ENCODE results near the gene FAM110A.
A peak's percentile ranks its signal among the peaks of the same experiment; 100 is the strongest.

The FAM110A gene

GRCh38 chr20:831251-831650, 2.3 kb upstream of the FAM110A start:
- no peaks in the 10 kb centered on the region for H3K36me3 ChIP-seq (ENCODE audit: control insufficient read depth in 1 of 2, insufficient read depth in 2 of 2, low read length in 2 of 2)
- no peak overlapping the region for H3K9ac ChIP-seq (ENCODE audit: low read depth in 1 of 2, low read length in 2 of 2)
- H3K27ac ChIP-seq (ENCODE audit: low read depth, low read length), result no peak overlapping the region
- H3K9me3 ChIP-seq (ENCODE audit: control insufficient read depth in 1 of 2, low read length in 2 of 2), result no peaks in the 10 kb centered on the region
- H3K27me3 ChIP-seq (ENCODE audit: control insufficient read depth in 1 of 2, insufficient read depth in 2 of 2, low read length in 2 of 2), result no peaks in the 10 kb centered on the region
- peaks cover 38 to 54% of the 10 kb centered on the region in 2 donors for H3K4me1 ChIP-seq (ENCODE audit: control insufficient read depth in 1 of 2, insufficient read depth in 2 of 2, low read length in 2 of 2)
- H3K4me3 ChIP-seq (ENCODE audit: low read depth in 1 of 2, low read length in 2 of 2), result no peak overlapping the region

GRCh38 chr20:831956-832355, 1.6 kb upstream of the FAM110A start:
- H3K36me3 ChIP-seq (ENCODE audit: control insufficient read depth in 1 of 2, insufficient read depth in 2 of 2, low read length in 2 of 2), result no peaks in the 10 kb centered on the region
- no peak overlapping the region for H3K4me3 ChIP-seq (ENCODE audit: low read depth in 1 of 2, low read length in 2 of 2)
- H3K27me3 ChIP-seq (ENCODE audit: control insufficient read depth in 1 of 2, insufficient read depth in 2 of 2, low read length in 2 of 2), result no peaks in the 10 kb centered on the region
- H3K27ac ChIP-seq (ENCODE audit: low read depth, low read length), result no peak overlapping the region
- H3K9me3 ChIP-seq (ENCODE audit: control insufficient read depth in 1 of 2, low read length in 2 of 2), result no peaks in the 10 kb centered on the region
- no peak overlapping the region for H3K9ac ChIP-seq (ENCODE audit: low read depth in 1 of 2, low read length in 2 of 2)
- H3K4me1 ChIP-seq (ENCODE audit: control insufficient read depth in 1 of 2, insufficient read depth in 2 of 2, low read length in 2 of 2), result peaks cover 33 to 50% of the 10 kb centered on the region in 2 donors

GRCh38 chr20:833121-833449, 430 bp upstream of the FAM110A start:
- Histone ChIP-seq H3K9ac (ENCODE audit: low read depth in 1 of 2, low read length in 2 of 2) (peak overlapping the region; percentile 74 to 86), H3K36me3 (ENCODE audit: control insufficient read depth in 1 of 2, insufficient read depth in 2 of 2, low read length in 2 of 2) (no peaks in the 10 kb centered on the region), H3K4me1 (ENCODE audit: control insufficient read depth in 1 of 2, insufficient read depth in 2 of 2, low read length in 2 of 2) (peaks cover 30 to 50% of the 10 kb centered on the region in 2 donors), H3K27ac (ENCODE audit: low read depth, low read length) (no peak overlapping the region), H3K4me3 (ENCODE audit: low read depth in 1 of 2, low read length in 2 of 2) (peak overlapping the region; percentile 72 to 86), H3K9me3 (ENCODE audit: control insufficient read depth in 1 of 2, low read length in 2 of 2) (no peaks in the 10 kb centered on the region), H3K27me3 (ENCODE audit: control insufficient read depth in 1 of 2, insufficient read depth in 2 of 2, low read length in 2 of 2) (no peaks in the 10 kb centered on the region)

- Histone ChIP-seq H3K9me3 (ENCODE audit: control insufficient read depth in 1 of 2, low read length in 2 of 2) (no peaks in the 10 kb centered on the region), H3K4me1 (ENCODE audit: control insufficient read depth in 1 of 2, insufficient read depth in 2 of 2, low read length in 2 of 2) (peaks cover 23 to 42% of the 10 kb centered on the region in 2 donors), H3K27ac (ENCODE audit: low read depth, low read length) (no peak overlapping the region), H3K27me3 (ENCODE audit: control insufficient read depth in 1 of 2, insufficient read depth in 2 of 2, low read length in 2 of 2) (no peaks in the 10 kb centered on the region), H3K36me3 (ENCODE audit: control insufficient read depth in 1 of 2, insufficient read depth in 2 of 2, low read length in 2 of 2) (no peaks in the 10 kb centered on the region), H3K4me3 (ENCODE audit: low read depth in 1 of 2, low read length in 2 of 2) (peak overlapping the region; percentile 86 to 92), H3K9ac (ENCODE audit: low read depth in 1 of 2, low read length in 2 of 2) (peak overlapping the region; percentile 86)
Observed at GRCh38 chr20:834151-834746, 734 bp downstream of the FAM110A start.

- no peaks in the 10 kb centered on the region for H3K9me3 ChIP-seq (ENCODE audit: control insufficient read depth in 1 of 2, low read length in 2 of 2)
- peaks cover 17 to 34% of the 10 kb centered on the region in 2 donors for H3K4me1 ChIP-seq (ENCODE audit: control insufficient read depth in 1 of 2, insufficient read depth in 2 of 2, low read length in 2 of 2)
- peak overlapping the region; percentile 37 to 92 for H3K4me3 ChIP-seq (ENCODE audit: low read depth in 1 of 2, low read length in 2 of 2)
- H3K9ac ChIP-seq (ENCODE audit: low read depth in 1 of 2, low read length in 2 of 2), result peak overlapping the region; percentile 17 to 18
- no peaks in the 10 kb centered on the region for H3K36me3 ChIP-seq (ENCODE audit: control insufficient read depth in 1 of 2, insufficient read depth in 2 of 2, low read length in 2 of 2)
- H3K27me3 ChIP-seq (ENCODE audit: control insufficient read depth in 1 of 2, insufficient read depth in 2 of 2, low read length in 2 of 2), result no peaks in the 10 kb centered on the region
- H3K27ac ChIP-seq (ENCODE audit: low read depth, low read length), result no peak overlapping the region
Observed at GRCh38 chr20:835608-836045, 2.1 kb downstream of the FAM110A start.

- Histone ChIP-seq H3K4me3 (ENCODE audit: low read depth in 1 of 2, low read length in 2 of 2) (no peak overlapping the region), H3K9me3 (ENCODE audit: control insufficient read depth in 1 of 2, low read length in 2 of 2) (no peaks in the 10 kb centered on the region), H3K27me3 (ENCODE audit: control insufficient read depth in 1 of 2, insufficient read depth in 2 of 2, low read length in 2 of 2) (no peaks in the 10 kb centered on the region), H3K36me3 (ENCODE audit: control insufficient read depth in 1 of 2, insufficient read depth in 2 of 2, low read length in 2 of 2) (no peaks in the 10 kb centered on the region), H3K27ac (ENCODE audit: low read depth, low read length) (no peak overlapping the region), H3K4me1 (ENCODE audit: control insufficient read depth in 1 of 2, insufficient read depth in 2 of 2, low read length in 2 of 2) (peaks cover 17 to 38% of the 10 kb centered on the region in 2 donors), H3K9ac (ENCODE audit: low read depth in 1 of 2, low read length in 2 of 2) (no peak overlapping the region)
Observed at GRCh38 chr20:836190-836589, 2.7 kb downstream of the FAM110A start.

GRCh38 chr20:839015-839414, 5.5 kb downstream of the FAM110A start:
- Histone ChIP-seq H3K4me3 (ENCODE audit: low read depth in 1 of 2, low read length in 2 of 2) (no peak overlapping the region), H3K9ac (ENCODE audit: low read depth in 1 of 2, low read length in 2 of 2) (no peak overlapping the region), H3K27ac (ENCODE audit: low read depth, low read length) (no peak overlapping the region), H3K27me3 (ENCODE audit: control insufficient read depth in 1 of 2, insufficient read depth in 2 of 2, low read length in 2 of 2) (no peaks in the 10 kb centered on the region), H3K4me1 (ENCODE audit: control insufficient read depth in 1 of 2, insufficient read depth in 2 of 2, low read length in 2 of 2) (peaks cover 31 to 54% of the 10 kb centered on the region in 2 donors), H3K36me3 (ENCODE audit: control insufficient read depth in 1 of 2, insufficient read depth in 2 of 2, low read length in 2 of 2) (no peaks in the 10 kb centered on the region), H3K9me3 (ENCODE audit: control insufficient read depth in 1 of 2, low read length in 2 of 2) (no peaks in the 10 kb centered on the region)

GRCh38 chr20:839626-840025, 6.1 kb downstream of the FAM110A start:
- no peaks in the 10 kb centered on the region for H3K9me3 ChIP-seq (ENCODE audit: control insufficient read depth in 1 of 2, low read length in 2 of 2)
- no peak overlapping the region for H3K9ac ChIP-seq (ENCODE audit: low read depth in 1 of 2, low read length in 2 of 2)
- no peaks in the 10 kb centered on the region for H3K27me3 ChIP-seq (ENCODE audit: control insufficient read depth in 1 of 2, insufficient read depth in 2 of 2, low read length in 2 of 2)
- no peaks in the 10 kb centered on the region for H3K36me3 ChIP-seq (ENCODE audit: control insufficient read depth in 1 of 2, insufficient read depth in 2 of 2, low read length in 2 of 2)
- no peak overlapping the region for H3K27ac ChIP-seq (ENCODE audit: low read depth, low read length)
- no peak overlapping the region for H3K4me3 ChIP-seq (ENCODE audit: low read depth in 1 of 2, low read length in 2 of 2)
- peaks cover 29 to 52% of the 10 kb centered on the region in 2 donors for H3K4me1 ChIP-seq (ENCODE audit: control insufficient read depth in 1 of 2, insufficient read depth in 2 of 2, low read length in 2 of 2)

- Histone ChIP-seq H3K4me1 (ENCODE audit: control insufficient read depth in 1 of 2, insufficient read depth in 2 of 2, low read length in 2 of 2) (peaks cover 23 to 49% of the 10 kb centered on the region in 2 donors), H3K4me3 (ENCODE audit: low read depth in 1 of 2, low read length in 2 of 2) (peak overlapping the region in 1 of 2 donors; percentile 65), H3K27ac (ENCODE audit: low read depth, low read length) (no peak overlapping the region), H3K27me3 (ENCODE audit: control insufficient read depth in 1 of 2, insufficient read depth in 2 of 2, low read length in 2 of 2) (no peaks in the 10 kb centered on the region), H3K36me3 (ENCODE audit: control insufficient read depth in 1 of 2, insufficient read depth in 2 of 2, low read length in 2 of 2) (peaks cover 2% of the 10 kb centered on the region in 2 donors), H3K9me3 (ENCODE audit: control insufficient read depth in 1 of 2, low read length in 2 of 2) (no peaks in the 10 kb centered on the region), H3K9ac (ENCODE audit: low read depth in 1 of 2, low read length in 2 of 2) (no peak overlapping the region)
Observed at GRCh38 chr20:840503-840857, 7.0 kb downstream of the FAM110A start.

- Histone ChIP-seq H3K9me3 (ENCODE audit: control insufficient read depth in 1 of 2, low read length in 2 of 2) (no peaks in the 10 kb centered on the region), H3K4me3 (ENCODE audit: low read depth in 1 of 2, low read length in 2 of 2) (peak overlapping the region; percentile 65 to 71), H3K36me3 (ENCODE audit: control insufficient read depth in 1 of 2, insufficient read depth in 2 of 2, low read length in 2 of 2) (peaks cover 6% of the 10 kb centered on the region in 2 donors), H3K4me1 (ENCODE audit: control insufficient read depth in 1 of 2, insufficient read depth in 2 of 2, low read length in 2 of 2) (peaks cover 21 to 51% of the 10 kb centered on the region in 2 donors), H3K27ac (ENCODE audit: low read depth, low read length) (no peak overlapping the region), H3K9ac (ENCODE audit: low read depth in 1 of 2, low read length in 2 of 2) (peak overlapping the region; percentile 48 to 54), H3K27me3 (ENCODE audit: control insufficient read depth in 1 of 2, insufficient read depth in 2 of 2, low read length in 2 of 2) (no peaks in the 10 kb centered on the region)
Observed at GRCh38 chr20:840858-841567, 7.5 kb downstream of the FAM110A start.

All from duodenal mucosa (tissue), 2 donors.